Posterior vena cava (tissue), 2 donors: ENCODE results near the gene OLAH. TPM values are rescaled to one million over a fixed set of nuclear protein-coding genes. Genes with fewer than 3 reads are reported as not detected.
"Not testable (repeated sequence)": the region's sequence is repeated elsewhere in the genome, so short reads cannot be mapped to it uniquely, and the experiment has no call there.

Source experiments
- DNase-seq: peaks from one replicate; pipeline ENCODE4 v3.0.0-alpha.2; 2020; ENCODE audit warnings: low spot score
- intact Hi-C, 2 donors: fragments of 100-400 bp; cut with DNase I; formaldehyde crosslinking; loops; one replicate each; pipeline versions ENCODE4 v1.14.1 to v1.14.2; 2022 to 2023
- long read RNA-seq, 2 donors: library from polyadenylated mRNA; unstranded; transcript quantifications; one replicate each; pipeline ENCODE4 v2.0.0, GENCODE V29; 2020 to 2021
- total RNA-seq, 2 donors: library from RNA; stranded (reverse); fragmentation: NEBNext Ultra II Directional; extraction: Animal tissue kit (Norgen Biotek cat#: 25700); gene quantifications; one replicate each; pipeline ENCODE4 v1.2.1, GENCODE V29; 2021
- donor health status: DM: yes; HTN: yes; CAD: no.
- donor health status: DM: yes; HTN: yes; CAD: no.

Gene OLAH
- 1 to 10 TPM; 1.3 to 1.9 TPM for total RNA-seq
- long read RNA-seq, donor 1, result 0 reads
- long read RNA-seq, donor 2, result 0 reads

- intact Hi-C loops, result no loop called here
- DNase-seq, result no peak
These were observed at the start of gene OLAH for GRCh38 chr10:15043674-15044073. TSS of gene OLAH (plus strand) at chr10:15043943. CDS start at chr10:15047289, 3,346 bp downstream.

- intact Hi-C loops, result no loop called here
- DNase-seq, result no peak
These were observed 47.7 kb upstream of the OLAH start for GRCh38 chr10:14995964-14996565.

- DNase-seq, intact Hi-C loops: not testable (repeated sequence)
These were observed 30.2 kb upstream of the OLAH start for GRCh38 chr10:15013530-15013929.

- DNase-seq, result no peak
- intact Hi-C loops, result no loop called here
These were observed 28.3 kb upstream of the OLAH start for GRCh38 chr10:15015451-15015850.

GRCh38 chr10:15020966-15021365 lies 22.8 kb upstream of the OLAH start:
- DNase-seq, result not testable (repeated sequence)

GRCh38 chr10:15023079-15023478 lies 20.7 kb upstream of the OLAH start:
- intact Hi-C loops, DNase-seq: not testable (repeated sequence)

More at GRCh38 chr10:15020966-15021365, 22.8 kb upstream of the OLAH start:
- intact Hi-C loops, result not testable (repeated sequence)

- DNase-seq, intact Hi-C loops: not testable (repeated sequence)
These were observed 19.4 kb upstream of the OLAH start for GRCh38 chr10:15024017-15025004.

- intact Hi-C loops, DNase-seq: not testable (repeated sequence)
These were observed 18.7 kb upstream of the OLAH start for GRCh38 chr10:15025040-15025439.

GRCh38 chr10:15027741-15028140 lies 16.0 kb upstream of the OLAH start:
- intact Hi-C loops, result no loop called here

GRCh38 chr10:15035385-15036301 lies 8.1 kb upstream of the OLAH start:
- intact Hi-C loops, result no loop called here
- no peak for DNase-seq

More at GRCh38 chr10:15027741-15028140, 16.0 kb upstream of the OLAH start:
- no peak for DNase-seq

- DNase-seq, result no peak
- intact Hi-C loops, result no loop called here
These were observed 6.1 kb upstream of the OLAH start for GRCh38 chr10:15037691-15038090.

GRCh38 chr10:15038416-15038815 lies 5.3 kb upstream of the OLAH start:
- intact Hi-C loops, result no loop called here
- DNase-seq, result no peak

GRCh38 chr10:15045380-15045779 lies 1.6 kb downstream of the OLAH start:
- intact Hi-C loops, result no loop called here
- no peak for DNase-seq

- intact Hi-C loops, result loop anchor here in 1 of 2 donors (1.0 kb wide), 1 partner anchor 16 kb away; no protein-coding TSS in a partner anchor
- DNase-seq, result no peak
These were observed 2.9 kb downstream of the OLAH start for GRCh38 chr10:15046626-15047025.

- DNase-seq, result no peak
- intact Hi-C loops, result no loop called here
These were observed 5.8 kb downstream of the OLAH start for GRCh38 chr10:15049533-15049932.

GRCh38 chr10:15052121-15052520 lies 8.4 kb downstream of the OLAH start:
- DNase-seq, result no peak

GRCh38 chr10:15053061-15053460 lies 9.3 kb downstream of the OLAH start:
- intact Hi-C loops, result no loop called here

More at GRCh38 chr10:15052121-15052520, 8.4 kb downstream of the OLAH start:
- intact Hi-C loops, result no loop called here

GRCh38 chr10:15058689-15059088 lies 14.9 kb downstream of the OLAH start:
- intact Hi-C loops, result no loop called here
- DNase-seq, result no peak

More at GRCh38 chr10:15053061-15053460, 9.3 kb downstream of the OLAH start:
- no peak for DNase-seq

GRCh38 chr10:15059914-15060313 lies 16.2 kb downstream of the OLAH start:
- DNase-seq, result no peak
- intact Hi-C loops, result no loop called here
